T-helper 17 cell (primary cell): Measurements from ENCODE around the gene MYL5. TPM values are rescaled to one million over a fixed set of nuclear protein-coding genes. Genes with fewer than 3 reads are reported as not detected.

ENCODE experiments used
- ATAC-seq: fragments of 150-1000 bp; cut with Tn5 transposase; 2 replicates; pipeline ENCODE4 v1.10.0; 2021; ENCODE audit warnings: mild to moderate bottlenecking, moderate library complexity
- DNase-seq, 3 donors: peaks; one replicate each; pipeline versions ENCODE4 v3.0.0 to v3.0.0-alpha.2; 2020 to 2021
- H3K9me3 ChIP-seq: one replicate; pipeline ENCODE4 v1.7.0; 2013; ENCODE audit warnings: low read length, mild to moderate bottlenecking; ENCODE audit not compliant: control insufficient read depth, poor library complexity, severe bottlenecking
- H3K27ac Mint-ChIP-seq: one replicate; pipeline ENCODE4 v1.8.0; 2022; ENCODE audit warnings: mild to moderate bottlenecking, moderate library complexity, mixed read lengths
- H3K27me3 Mint-ChIP-seq: one replicate; pipeline ENCODE4 v1.8.0; 2022; ENCODE audit warnings: mixed read lengths
- H3K36me3 Mint-ChIP-seq: one replicate; pipeline ENCODE4 v1.8.0; 2022; ENCODE audit warnings: low read depth, mixed read lengths
- H3K4me1 Mint-ChIP-seq: one replicate; pipeline ENCODE4 v1.8.0; 2022; ENCODE audit warnings: mild to moderate bottlenecking, mixed read lengths
- H3K4me3 Mint-ChIP-seq: one replicate; pipeline ENCODE4 v1.8.0; 2022; ENCODE audit warnings: mild to moderate bottlenecking, moderate library complexity, mixed read lengths
- total RNA-seq, 4 donors: library from RNA in 2 of 4; stranded (reverse) in 2 of 4; gene quantifications; one replicate each; pipeline ENCODE4 v1.2.3 and lab custom pipeline; 2022 to 2026

The MYL5 gene
- total RNA-seq, 2 donors from 2014 or later = 20.3 to 22.9 TPM

- no peaks in the 10 kb centered on the region for H3K9me3 ChIP-seq
- Mint-ChIP-seq H3K4me1 (no peaks in the 10 kb centered on the region), H3K27ac (no peak overlapping the region), H3K36me3 (peaks cover 3% of the 10 kb centered on the region), H3K27me3 (no peaks in the 10 kb centered on the region), H3K4me3 (peak overlapping the region; percentile 19)
- no peak for DNase-seq
- no peak for ATAC-seq
Observed at GRCh38 chr4:656436-657337, 17.7 kb upstream of the MYL5 start.

- Mint-ChIP-seq H3K36me3 (peaks cover 3% of the 10 kb centered on the region), H3K4me1 (no peaks in the 10 kb centered on the region), H3K27me3 (no peaks in the 10 kb centered on the region), H3K4me3 (no peak overlapping the region), H3K27ac (no peak overlapping the region)
- ATAC-seq (no peak), DNase-seq (no peak)
- no peaks in the 10 kb centered on the region for H3K9me3 ChIP-seq
Observed at GRCh38 chr4:657338-657833, 17.0 kb upstream of the MYL5 start.

- no peaks in the 10 kb centered on the region for H3K9me3 ChIP-seq
- DNase-seq (no peak), ATAC-seq (no peak)
- Mint-ChIP-seq H3K36me3 (peaks cover 3% of the 10 kb centered on the region), H3K27ac (no peak overlapping the region), H3K4me1 (peaks cover under 1% of the 10 kb centered on the region), H3K27me3 (no peaks in the 10 kb centered on the region), H3K4me3 (no peak overlapping the region)
Observed at GRCh38 chr4:657834-658667, 16.3 kb upstream of the MYL5 start.

- Mint-ChIP-seq H3K36me3 (peaks cover 3% of the 10 kb centered on the region), H3K4me3 (no peak overlapping the region), H3K27me3 (no peaks in the 10 kb centered on the region), H3K4me1 (peaks cover 2% of the 10 kb centered on the region), H3K27ac (no peak overlapping the region)
- H3K9me3 ChIP-seq = no peaks in the 10 kb centered on the region
- ATAC-seq (no peak), DNase-seq (no peak)
Observed at GRCh38 chr4:658681-659667, 15.4 kb upstream of the MYL5 start.

- no peak for ATAC-seq
- no peak overlapping the region for H3K4me3 Mint-ChIP-seq
- peaks cover 4% of the 10 kb centered on the region for H3K4me1 Mint-ChIP-seq
- no peaks in the 10 kb centered on the region for H3K9me3 ChIP-seq
- H3K36me3 Mint-ChIP-seq = peaks cover 3% of the 10 kb centered on the region
- no peak overlapping the region for H3K27ac Mint-ChIP-seq
- DNase-seq = no peak
- no peaks in the 10 kb centered on the region for H3K27me3 Mint-ChIP-seq
Observed at GRCh38 chr4:659851-660250, 14.5 kb upstream of the MYL5 start.

DNA sequence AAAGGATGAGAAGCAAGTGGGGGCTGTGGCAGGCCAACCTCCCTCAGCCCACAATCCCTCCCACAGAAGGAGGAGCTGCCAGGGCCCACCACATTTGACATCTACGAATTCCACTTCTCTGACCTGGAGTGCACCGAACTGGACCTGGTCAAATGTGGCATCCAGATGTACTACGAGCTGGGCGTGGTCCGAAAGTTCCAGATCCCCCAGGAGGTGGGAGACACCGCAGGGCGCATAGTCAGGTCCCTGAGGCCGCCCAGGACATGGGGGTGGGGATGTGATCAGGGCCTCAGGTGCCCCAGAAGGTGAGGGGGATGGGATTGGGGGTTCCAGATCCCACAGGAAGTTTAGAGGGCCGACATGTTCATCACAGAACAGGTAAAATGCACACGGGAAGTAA lies 13.9 kb upstream of the MYL5 start:
- H3K27ac Mint-ChIP-seq = no peak overlapping the region
- peaks cover 5% of the 10 kb centered on the region for H3K4me1 Mint-ChIP-seq
- ATAC-seq (no peak), DNase-seq (no peak)
- no peak overlapping the region for H3K4me3 Mint-ChIP-seq
- H3K27me3 Mint-ChIP-seq = no peaks in the 10 kb centered on the region
- H3K9me3 ChIP-seq = no peaks in the 10 kb centered on the region
- H3K36me3 Mint-ChIP-seq = peaks cover 3% of the 10 kb centered on the region

- no peak for ATAC-seq
- H3K27me3 Mint-ChIP-seq = no peaks in the 10 kb centered on the region
- no peak for DNase-seq
- H3K4me1 Mint-ChIP-seq = peaks cover 7% of the 10 kb centered on the region
- peak overlapping the region; percentile 89 for H3K27ac Mint-ChIP-seq
- peaks cover 3% of the 10 kb centered on the region for H3K36me3 Mint-ChIP-seq
- H3K4me3 Mint-ChIP-seq = no peak overlapping the region
- H3K9me3 ChIP-seq = no peaks in the 10 kb centered on the region
Observed at GRCh38 chr4:661231-661630, 13.1 kb upstream of the MYL5 start.

- Mint-ChIP-seq H3K4me1 (peaks cover 7% of the 10 kb centered on the region), H3K4me3 (peak overlapping the region; percentile 89), H3K27me3 (no peaks in the 10 kb centered on the region), H3K36me3 (peaks cover 3% of the 10 kb centered on the region), H3K27ac (peak overlapping the region; percentile 89)
- no peak for ATAC-seq
- no peak for DNase-seq
- no peaks in the 10 kb centered on the region for H3K9me3 ChIP-seq
Observed at GRCh38 chr4:661881-662761, 12.2 kb upstream of the MYL5 start.

DNA sequence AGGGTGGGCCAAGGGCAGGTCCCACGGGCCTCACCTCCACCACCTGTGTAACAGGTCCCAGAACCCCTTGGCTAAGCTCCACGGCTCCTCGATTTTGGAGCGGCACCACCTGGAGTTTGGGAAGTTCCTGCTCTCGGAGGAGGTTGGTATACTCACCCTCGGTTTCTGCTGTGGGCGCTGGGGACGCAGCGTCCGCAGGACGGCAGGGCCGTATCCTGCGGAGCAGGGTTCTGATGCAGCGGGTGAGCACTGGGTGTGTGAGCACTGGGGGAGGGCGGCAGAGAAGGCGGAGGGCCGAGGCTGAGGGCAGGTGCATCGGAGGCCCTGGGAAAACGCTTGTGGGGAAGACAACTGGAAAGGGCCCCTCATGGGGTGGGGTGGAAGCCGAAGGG lies 11.3 kb upstream of the MYL5 start:
- H3K36me3 Mint-ChIP-seq = peaks cover 3% of the 10 kb centered on the region
- no peaks in the 10 kb centered on the region for H3K27me3 Mint-ChIP-seq
- H3K4me1 Mint-ChIP-seq = peaks cover 7% of the 10 kb centered on the region
- no peak for ATAC-seq
- H3K9me3 ChIP-seq = no peaks in the 10 kb centered on the region
- H3K27ac Mint-ChIP-seq = peak overlapping the region; percentile 89
- peak overlapping the region; percentile 89 for H3K4me3 Mint-ChIP-seq
- DNase-seq = no peak

DNA sequence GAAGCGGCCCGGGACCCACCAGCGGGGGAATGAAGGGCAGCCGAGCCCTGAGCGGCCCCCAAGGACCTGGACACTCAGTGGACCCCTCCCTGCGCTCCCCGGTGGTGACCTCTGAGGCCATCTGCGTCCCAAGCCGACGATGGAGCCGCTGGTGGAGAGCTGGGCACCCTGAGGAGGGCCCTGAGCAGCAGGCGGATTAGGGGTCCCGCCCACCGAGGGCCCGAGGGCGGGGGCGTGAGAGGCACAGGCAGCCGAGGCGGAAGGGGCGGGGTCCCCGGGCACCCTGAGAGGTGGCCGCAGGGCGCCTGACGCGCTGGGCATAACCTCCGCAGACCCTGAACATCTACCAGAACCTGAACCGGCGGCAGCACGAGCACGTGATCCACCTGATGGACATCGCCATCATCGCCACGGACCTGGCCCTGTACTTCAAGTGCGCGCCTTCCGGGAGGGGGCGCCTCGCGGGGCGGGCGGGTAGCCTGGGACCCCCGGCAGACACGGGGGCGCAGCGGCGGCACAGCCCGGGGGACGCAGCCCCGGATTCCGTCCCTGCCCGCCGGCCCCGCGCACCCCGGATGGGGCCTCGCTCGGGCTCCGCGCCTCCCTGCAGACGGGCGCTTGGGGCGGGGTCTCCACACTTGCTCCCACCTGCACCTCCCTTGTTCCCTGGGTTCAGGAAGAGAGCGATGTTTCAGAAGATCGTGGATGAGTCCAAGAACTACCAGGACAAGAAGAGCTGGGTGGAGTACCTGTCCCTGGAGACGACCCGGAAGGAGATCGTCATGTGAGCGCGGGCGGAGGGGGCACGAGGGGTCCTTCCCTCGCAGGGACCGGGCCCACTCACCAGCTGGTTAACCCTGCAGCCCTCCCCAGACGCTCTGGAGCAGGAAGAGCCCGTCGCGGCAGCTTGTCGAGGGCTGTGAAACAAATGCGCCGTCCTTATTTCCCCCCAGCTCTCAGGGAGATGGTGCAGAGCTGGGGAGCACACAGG lies 10.6 kb upstream of the MYL5 start:
- DNase-seq (peak; percentile 56 to 65 (median 63)), ATAC-seq (peak; percentile 84)
- H3K27me3 Mint-ChIP-seq = no peaks in the 10 kb centered on the region

GRCh38 chr4:664713-665231 lies 9.6 kb upstream of the MYL5 start:
- no peak for DNase-seq

More for the DNA sequence above, 10.6 kb upstream of the MYL5 start:
- peak overlapping the region; percentile 89 for H3K27ac Mint-ChIP-seq
- H3K36me3 Mint-ChIP-seq = peaks cover 3% of the 10 kb centered on the region
- H3K9me3 ChIP-seq = no peaks in the 10 kb centered on the region
- peak overlapping the region; percentile 89 for H3K4me3 Mint-ChIP-seq
- peaks cover 7% of the 10 kb centered on the region for H3K4me1 Mint-ChIP-seq

More at GRCh38 chr4:664713-665231, 9.6 kb upstream of the MYL5 start:
- Mint-ChIP-seq H3K27ac (peak overlapping the region; percentile 89), H3K4me1 (peaks cover 7% of the 10 kb centered on the region), H3K36me3 (peaks cover 3% of the 10 kb centered on the region), H3K27me3 (no peaks in the 10 kb centered on the region), H3K4me3 (peak overlapping the region; percentile 89)
- no peak for ATAC-seq
- no peaks in the 10 kb centered on the region for H3K9me3 ChIP-seq
